GM21723 (cell line): Measurements from ENCODE around the gene PSMD9.
"Not testable (repeated sequence)": the region's sequence is repeated elsewhere in the genome, so short reads cannot be mapped to it uniquely, and the experiment has no call there.

Experiments
- ATAC-seq: cut with Tn5 transposase; IDR thresholded peaks from one replicate; pipeline ENCODE4 v1.9.1; 2021; ENCODE audit warnings: mild to moderate bottlenecking, moderate library complexity; ENCODE audit not compliant: unreplicated experiment

PSMD9 gene

DNA sequence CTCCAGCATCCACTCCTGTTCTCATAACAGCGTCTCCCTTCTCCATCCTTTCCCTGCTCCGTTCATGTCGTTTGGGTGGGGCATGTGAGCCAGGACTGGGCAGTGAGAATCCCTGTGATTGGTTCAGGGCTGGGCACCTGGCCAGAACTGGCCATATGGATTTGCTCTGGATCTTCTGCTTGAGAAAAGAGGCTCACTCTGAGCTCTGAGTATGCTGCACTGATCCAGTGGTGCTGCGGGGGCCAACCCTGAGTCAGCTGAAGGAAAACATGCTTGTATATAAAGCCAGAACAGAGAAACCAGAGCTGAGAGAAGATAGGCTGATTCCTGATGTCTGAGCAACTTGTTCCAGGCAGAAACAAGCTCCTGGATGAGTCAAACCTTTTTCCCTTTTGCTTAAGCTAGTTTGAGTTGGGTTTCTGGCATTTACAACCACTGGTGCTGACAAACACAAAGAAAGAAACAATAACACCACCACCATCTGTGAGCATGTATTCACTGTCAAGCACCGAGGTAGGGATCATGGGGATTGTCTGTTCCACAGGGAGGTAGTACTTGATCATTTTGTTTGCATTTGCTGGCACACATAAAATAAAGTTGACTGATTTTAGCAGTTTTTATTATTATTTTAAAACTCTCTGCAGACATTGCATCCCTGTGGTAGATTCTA is 15.9 kb upstream of the PSMD9 start:
- ATAC-seq, result no peak

GRCh38 chr12:121873216-121873569 is 15.4 kb upstream of the PSMD9 start:
- ATAC-seq, result no peak

DNA sequence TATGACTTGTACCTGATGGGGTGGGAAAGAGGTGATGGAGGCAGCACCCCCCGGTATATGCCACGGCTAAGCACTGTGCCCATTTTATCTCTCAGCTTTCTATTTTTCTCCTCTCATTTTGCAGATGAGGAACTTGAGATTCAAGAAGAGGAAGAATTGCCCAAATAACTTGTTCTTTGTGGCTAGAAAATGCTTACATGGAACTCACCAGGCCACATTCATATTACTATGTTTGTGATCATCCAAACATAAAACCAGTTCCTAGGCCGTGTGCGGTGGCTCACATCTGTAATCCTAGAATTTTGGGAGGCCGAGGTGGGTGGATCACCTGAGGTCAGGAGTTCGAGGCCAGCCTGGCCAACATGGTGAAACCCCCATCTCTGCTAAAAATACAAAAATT is 14.5 kb upstream of the PSMD9 start:
- no peak for ATAC-seq

- ATAC-seq, result no peak
Observed at GRCh38 chr12:121875582-121875981, 13.0 kb upstream of the PSMD9 start.

- ATAC-seq, result not testable (repeated sequence)
Observed at GRCh38 chr12:121876080-121876447, 12.5 kb upstream of the PSMD9 start.

DNA sequence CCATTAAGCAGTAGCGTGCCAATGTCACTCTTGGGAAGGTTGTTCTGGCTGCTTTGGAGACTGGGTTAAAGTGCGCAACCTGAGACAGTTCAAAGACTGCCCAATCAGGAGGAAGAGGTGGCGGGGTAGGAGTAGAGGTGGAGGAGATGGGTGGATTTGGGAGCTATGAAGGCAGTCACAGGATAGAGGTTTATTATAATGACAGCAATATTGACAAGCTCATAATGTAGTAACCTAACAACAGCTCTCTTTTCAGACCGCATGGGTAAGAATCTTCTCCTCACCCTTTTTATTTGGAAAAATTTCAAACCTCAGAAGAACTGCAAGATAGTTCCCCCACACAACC is 5.3 kb upstream of the PSMD9 start:
- no peak for ATAC-seq

- ATAC-seq, result not testable (repeated sequence)
Observed at GRCh38 chr12:121885129-121885528, 3.5 kb upstream of the PSMD9 start.

DNA sequence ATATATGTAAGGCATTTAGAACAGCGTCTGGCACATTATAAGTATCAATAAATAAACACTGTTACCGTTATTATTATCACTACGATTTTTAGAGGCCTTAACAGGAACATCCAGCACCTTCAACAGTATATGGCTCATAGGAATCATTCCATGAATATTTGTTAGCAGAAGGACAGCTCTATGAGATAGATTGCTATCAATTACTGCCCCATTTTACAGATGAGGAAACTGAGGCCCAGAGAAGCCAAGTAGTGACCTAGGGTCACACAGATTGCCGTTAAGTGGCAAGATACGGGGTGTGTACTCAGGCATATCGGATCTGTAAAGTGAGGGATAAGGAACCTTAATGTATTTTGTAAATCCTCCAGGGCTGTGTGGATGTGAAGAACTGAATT is 510 bp upstream of the PSMD9 start:
- ATAC-seq, result no peak

DNA sequence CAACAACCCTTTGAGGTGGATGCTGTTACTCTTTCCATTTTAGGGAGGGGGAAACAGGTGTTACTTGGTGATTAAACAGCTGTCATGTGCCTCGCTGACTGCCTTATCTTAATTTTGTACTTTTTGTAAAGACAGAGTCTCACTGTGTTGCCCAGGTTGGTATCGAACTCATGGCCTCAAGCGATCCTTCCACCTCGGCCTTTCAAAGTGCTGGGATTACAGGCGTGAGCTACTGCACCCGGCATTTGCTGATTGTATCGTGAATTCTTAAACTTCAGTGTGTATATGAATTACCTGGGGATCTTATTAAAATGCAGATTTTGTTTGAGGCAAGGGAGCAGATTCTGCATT is 659 bp downstream of the PSMD9 start:
- ATAC-seq, result no peak

DNA sequence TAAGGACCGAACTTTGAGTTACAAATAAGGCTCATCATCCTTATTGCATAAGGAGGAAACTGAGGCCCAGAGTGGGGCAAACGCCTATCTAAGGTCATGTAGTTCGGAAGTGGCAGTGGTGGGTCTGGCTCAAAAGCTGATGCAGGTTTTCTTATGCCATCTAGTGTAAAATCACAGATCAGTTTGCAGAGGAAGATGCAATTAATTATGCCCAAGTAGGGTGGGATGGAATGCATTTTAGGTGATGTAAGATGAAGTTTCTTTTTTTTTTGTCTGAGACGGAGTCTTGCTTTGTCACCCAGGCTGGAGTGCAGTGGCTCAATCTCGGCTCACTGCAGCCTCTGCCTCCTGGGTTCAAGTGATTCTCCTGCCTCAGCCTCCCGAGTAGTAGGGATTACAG is 1.1 kb downstream of the PSMD9 start:
- ATAC-seq, result not testable (repeated sequence)

- ATAC-seq, result no peak
Observed at GRCh38 chr12:121892673-121893561, 4.3 kb downstream of the PSMD9 start.

- no peak for ATAC-seq
Observed at GRCh38 chr12:121893961-121894460, 5.4 kb downstream of the PSMD9 start.

DNA sequence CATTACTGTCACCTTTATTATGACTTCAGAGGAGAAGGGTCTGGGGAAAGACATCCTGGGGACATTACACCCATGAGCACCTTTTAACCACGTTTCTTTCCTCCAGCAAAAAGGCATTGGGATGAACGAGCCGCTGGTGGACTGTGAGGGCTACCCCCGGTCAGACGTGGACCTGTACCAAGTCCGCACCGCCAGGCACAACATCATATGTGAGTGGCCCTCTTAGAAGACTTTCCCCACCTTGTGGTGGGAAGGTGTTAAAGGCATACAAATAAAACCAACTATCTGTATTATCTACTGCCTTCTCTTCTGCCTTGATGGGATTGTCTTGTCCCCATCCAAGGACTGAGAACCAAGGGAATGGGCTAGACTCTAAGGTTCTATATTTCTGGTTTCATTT is 6.0 kb downstream of the PSMD9 start:
- ATAC-seq, result no peak

DNA sequence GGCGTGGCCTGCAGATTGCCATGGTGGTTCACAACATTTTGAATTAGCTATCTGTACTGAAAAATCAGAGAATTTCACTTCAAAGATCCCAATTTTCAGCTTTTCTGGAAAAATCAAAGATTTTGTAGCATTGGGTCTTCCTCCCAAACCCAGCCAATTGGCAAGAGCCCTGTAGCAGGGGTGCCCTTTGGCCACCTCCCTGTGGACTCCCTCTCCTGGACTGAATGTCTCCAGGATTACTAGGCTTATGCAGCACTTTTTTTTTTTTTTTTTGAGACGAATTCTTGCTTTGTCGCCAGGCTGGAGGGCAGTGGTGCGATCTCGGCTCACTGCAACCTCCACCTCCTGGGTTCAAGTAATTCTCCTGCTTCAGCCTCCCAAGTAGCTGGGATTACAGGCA is 9.7 kb downstream of the PSMD9 start:
- ATAC-seq, result no peak

DNA sequence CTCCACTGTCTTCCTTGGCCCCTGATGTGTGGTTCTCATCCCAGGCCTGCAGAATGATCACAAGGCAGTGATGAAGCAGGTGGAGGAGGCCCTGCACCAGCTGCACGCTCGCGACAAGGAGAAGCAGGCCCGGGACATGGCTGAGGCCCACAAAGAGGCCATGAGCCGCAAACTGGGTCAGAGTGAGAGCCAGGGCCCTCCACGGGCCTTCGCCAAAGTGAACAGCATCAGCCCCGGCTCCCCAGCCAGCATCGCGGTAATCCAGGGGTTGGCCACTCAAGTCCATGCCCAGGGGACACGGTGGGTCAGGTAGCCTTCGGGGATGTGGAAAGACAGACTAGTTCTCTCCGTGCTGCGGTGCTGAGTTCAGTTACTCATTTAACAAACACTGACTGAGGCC is 11.0 kb downstream of the PSMD9 start:
- ATAC-seq, result no peak

DNA sequence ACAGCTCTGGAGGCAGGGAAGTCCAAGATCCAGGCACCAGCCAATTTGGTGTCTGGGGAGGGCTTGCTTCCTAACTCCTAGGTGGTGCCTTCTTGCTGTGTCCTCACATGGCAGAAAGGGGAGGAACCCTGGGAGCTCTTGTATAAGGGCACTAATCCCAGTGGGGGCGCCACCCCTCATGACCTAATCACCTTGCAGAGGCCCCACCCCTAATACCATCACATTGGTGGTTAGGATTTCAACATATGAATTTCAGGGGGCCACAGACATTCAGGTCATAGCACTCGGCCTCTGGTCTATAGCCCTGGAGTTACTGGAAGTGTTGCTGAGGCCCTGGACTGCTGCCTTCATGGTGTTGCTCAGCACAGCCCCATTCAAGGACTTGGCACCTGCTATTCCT is 14.6 kb downstream of the PSMD9 start:
- ATAC-seq, result no peak

DNA sequence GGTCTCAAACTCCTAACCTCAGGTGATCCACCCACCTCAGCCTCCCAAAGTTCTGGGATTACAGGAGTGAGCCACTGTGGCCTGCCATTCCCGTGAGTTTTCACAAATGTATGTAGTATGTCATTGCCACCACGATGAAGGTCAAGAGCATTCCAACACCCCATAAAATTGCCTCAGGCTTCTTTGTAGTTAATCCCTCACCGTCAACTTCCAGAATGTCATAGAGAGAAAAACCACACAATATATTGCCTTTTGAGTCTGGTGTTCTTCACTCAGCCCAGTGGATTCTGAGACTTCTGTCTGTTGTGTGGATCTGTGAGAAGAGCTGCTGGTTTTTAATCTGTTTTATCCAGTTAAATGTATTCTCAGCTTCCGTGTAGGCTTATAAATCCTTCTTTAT is 17.2 kb downstream of the PSMD9 start:
- no peak for ATAC-seq

GRCh38 chr12:121908702-121909101 is 20.1 kb downstream of the PSMD9 start:
- ATAC-seq, result no peak

- no peak for ATAC-seq
Observed at GRCh38 chr12:121911824-121912585, 23.4 kb downstream of the PSMD9 start.

DNA sequence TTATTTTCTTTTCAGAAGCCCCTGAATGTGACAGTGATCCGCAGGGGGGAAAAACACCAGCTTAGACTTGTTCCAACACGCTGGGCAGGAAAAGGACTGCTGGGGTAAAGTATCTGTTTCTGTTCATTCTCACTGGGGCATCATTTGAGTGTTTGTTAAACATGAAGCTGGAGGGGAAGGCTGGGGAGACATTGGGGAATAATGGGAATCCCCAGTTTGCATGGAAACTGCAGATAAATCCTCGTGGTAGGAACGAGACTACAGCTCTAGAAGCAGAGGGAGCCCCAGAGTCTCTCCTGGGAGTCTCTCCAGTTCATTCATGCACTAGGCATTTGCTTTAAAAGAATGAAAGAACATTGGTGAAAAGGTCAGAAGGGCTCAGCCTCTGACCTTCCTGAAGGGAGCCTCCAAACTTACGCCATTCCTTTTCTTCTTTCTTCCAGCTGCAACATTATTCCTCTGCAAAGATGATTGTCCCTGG is 27.3 kb downstream of the PSMD9 start:
- no peak for ATAC-seq

- ATAC-seq, result no peak
Observed at GRCh38 chr12:121916719-121917118, 28.1 kb downstream of the PSMD9 start.
